GM19397 (cell line): ENCODE measurements around the gene MED28.
A peak's percentile ranks its signal among the peaks of the same experiment; 100 is the strongest.
"Not testable (repeated sequence)": the region's sequence is repeated elsewhere in the genome, so short reads cannot be mapped to it uniquely, and the experiment has no call there.

Experiments used
- ATAC-seq: cut with Tn5 transposase; IDR thresholded peaks from one replicate; pipeline ENCODE4 v1.9.1; 2021; ENCODE audit warnings: mild to moderate bottlenecking, moderate library complexity; ENCODE audit not compliant: unreplicated experiment

Gene MED28

GRCh38 chr4:17616283-17616682 lies 1.8 kb downstream of the MED28 start:
- no peak for ATAC-seq

GRCh38 chr4:17618926-17619325 lies 4.5 kb downstream of the MED28 start:
- ATAC-seq: no peak

- ATAC-seq: no peak
These were observed 5.1 kb downstream of the MED28 start for GRCh38 chr4:17619416-17620105.

GRCh38 chr4:17623451-17624001 lies 9.1 kb downstream of the MED28 start:
- no peak for ATAC-seq

GRCh38 chr4:17624821-17625220 lies 10.4 kb downstream of the MED28 start:
- no peak for ATAC-seq

GRCh38 chr4:17630228-17630627 lies 15.8 kb downstream of the MED28 start:
- no peak for ATAC-seq

GRCh38 chr4:17633600-17633999 lies 19.2 kb downstream of the MED28 start:
- no peak for ATAC-seq

- ATAC-seq: no peak
These were observed 20.6 kb downstream of the MED28 start for GRCh38 chr4:17635056-17635455.

GRCh38 chr4:17636341-17636695 lies 21.9 kb downstream of the MED28 start:
- ATAC-seq: peak; percentile 3

GRCh38 chr4:17636696-17637622 lies 22.5 kb downstream of the MED28 start:
- peak; percentile 89 for ATAC-seq

- ATAC-seq: no peak
These were observed 24.7 kb downstream of the MED28 start for GRCh38 chr4:17639136-17639535.

GRCh38 chr4:17642398-17642783 lies 27.9 kb downstream of the MED28 start:
- no peak for ATAC-seq

GRCh38 chr4:17646693-17647092 lies 32.3 kb downstream of the MED28 start:
- no peak for ATAC-seq

- no peak for ATAC-seq
These were observed 32.9 kb downstream of the MED28 start for GRCh38 chr4:17647176-17647806.

- no peak for ATAC-seq
These were observed 33.5 kb downstream of the MED28 start for GRCh38 chr4:17647927-17648326.

GRCh38 chr4:17650406-17650805 lies 36.0 kb downstream of the MED28 start:
- no peak for ATAC-seq

- no peak for ATAC-seq
These were observed 40.3 kb downstream of the MED28 start for GRCh38 chr4:17654701-17655100.

GRCh38 chr4:17657090-17657489 lies 42.6 kb downstream of the MED28 start:
- no peak for ATAC-seq

- no peak for ATAC-seq
These were observed 43.4 kb downstream of the MED28 start for GRCh38 chr4:17657849-17658248.

- not testable (repeated sequence) for ATAC-seq
These were observed 44.8 kb downstream of the MED28 start for GRCh38 chr4:17659196-17659595.

GRCh38 chr4:17662694-17663093 lies 48.3 kb downstream of the MED28 start:
- ATAC-seq: no peak
